PC-9 (cell line): ENCODE results near the gene FOXN3. TPM values are rescaled to one million over a fixed set of nuclear protein-coding genes. Genes with fewer than 3 reads are reported as not detected.

Experiments used
- BruUV-seq: library from RNA; stranded (reverse); fragments of 400-500 nt; replicated peaks from 2 replicates; lab custom pipeline; 2021; lab: Mats Ljungman, UMichigan
- CTCF ChIA-PET: fragments of 300-600 bp; sonication (Branson Sonifier 250); formaldehyde crosslinking; loops from one replicate; lab custom pipeline; 2022; ENCODE audit warnings: antibody characterized with exemption; lab: Charles Lee
- POLR2A ChIA-PET: fragments of 300-600 bp; sonication (Branson Sonifier 250); formaldehyde crosslinking; loops from one replicate; lab custom pipeline; 2022; ENCODE audit warnings: antibody characterized with exemption; ENCODE audit not compliant: unreplicated experiment; lab: Charles Lee
- DNase-seq, 2 experiments: peaks; one replicate each; pipeline versions ENCODE4 v3.0.0 to v3.0.0-alpha.2; 2015 to 2022; ENCODE audit warnings: mixed read lengths in 1 of 2
- H2AFZ ChIP-seq: fragments of 200-600 bp; sonication (generic); 2 replicates; pipeline ENCODE4 v1.8.1; 2017; ENCODE audit warnings: antibody characterized with exemption
- H3F3A ChIP-seq: fragments of 200-600 bp; sonication (generic); 2 replicates; pipeline ENCODE4 v1.8.1; 2017; ENCODE audit warnings: antibody characterized with exemption, mild to moderate bottlenecking, low read depth; ENCODE audit not compliant: insufficient read depth
- H3K27ac ChIP-seq: fragments of 200-600 bp; sonication (generic); 2 replicates; pipeline ENCODE4 v1.6.1; 2016; ENCODE audit warnings: mixed run types
- H3K27me3 ChIP-seq: fragments of 200-600 bp; sonication (generic); 2 replicates; pipeline ENCODE4 v1.6.1; 2016; ENCODE audit warnings: low read depth, mixed run types; ENCODE audit not compliant: insufficient read depth
- H3K36me3 ChIP-seq: fragments of 200-600 bp; sonication (generic); 2 replicates; pipeline ENCODE4 v1.6.1; 2016; ENCODE audit warnings: low read depth, mixed run types
- H3K4me1 ChIP-seq: fragments of 200-600 bp; sonication (generic); replicated peaks from 2 replicates; pipeline ENCODE4 v1.6.1; 2016; ENCODE audit warnings: mixed run types; ENCODE audit not compliant: insufficient read depth
- H3K4me2 ChIP-seq: fragments of 200-600 bp; sonication (generic); 2 replicates; pipeline ENCODE4 v1.6.1; 2017; ENCODE audit warnings: mixed run types
- H3K4me3 ChIP-seq: fragments of 200-600 bp; sonication (generic); 2 replicates; pipeline ENCODE4 v1.6.1; 2016; ENCODE audit warnings: mixed run types
- H3K79me2 ChIP-seq: fragments of 200-600 bp; sonication (generic); 2 replicates; pipeline ENCODE4 v1.6.1; 2017; ENCODE audit warnings: low read depth, mixed run types
- H3K9me2 ChIP-seq: fragments of 200-600 bp; sonication (generic); 2 replicates; pipeline ENCODE4 v1.8.1; 2017; ENCODE audit warnings: mild to moderate bottlenecking; ENCODE audit not compliant: insufficient read depth
- H3K9me3 ChIP-seq: fragments of 200-600 bp; sonication (generic); 2 replicates; pipeline ENCODE4 v1.8.1; 2016; ENCODE audit warnings: low read depth; ENCODE audit not compliant: insufficient read depth
- H4K20me1 ChIP-seq: fragments of 200-600 bp; sonication (generic); 2 replicates; pipeline ENCODE4 v1.8.1; 2017; ENCODE audit not compliant: insufficient read depth
- EZH2 ChIP-seq: fragments of 200-600 bp; sonication (generic); IDR thresholded peaks from 2 replicates; pipeline ENCODE4 v1.8.0; 2017; ENCODE audit warnings: antibody characterized with exemption, low read depth
- intact Hi-C: fragments of 100-400 bp; cut with micrococcal nuclease; formaldehyde crosslinking; loops from one replicate; pipeline ENCODE4 v1.10.0; 2022; ENCODE audit not compliant: unreplicated experiment
- total RNA-seq: library from RNA; stranded (reverse); gene quantifications from 2 replicates; pipeline ENCODE4 v1.2.3, GENCODE V29; 2021
- TF ChIP-seq, protein P1 (sequence below): fragments of 200-600 bp; sonication (generic); conservative IDR thresholded peaks from 2 replicates; pipeline ENCODE4 v1.6.1; 2017; ENCODE audit warnings: mixed run types, antibody characterized with exemption, mild to moderate bottlenecking, moderate library complexity

The FOXN3 gene
- total RNA-seq, 1 experiment from 2014 or later = 4.2 TPM

DNA sequence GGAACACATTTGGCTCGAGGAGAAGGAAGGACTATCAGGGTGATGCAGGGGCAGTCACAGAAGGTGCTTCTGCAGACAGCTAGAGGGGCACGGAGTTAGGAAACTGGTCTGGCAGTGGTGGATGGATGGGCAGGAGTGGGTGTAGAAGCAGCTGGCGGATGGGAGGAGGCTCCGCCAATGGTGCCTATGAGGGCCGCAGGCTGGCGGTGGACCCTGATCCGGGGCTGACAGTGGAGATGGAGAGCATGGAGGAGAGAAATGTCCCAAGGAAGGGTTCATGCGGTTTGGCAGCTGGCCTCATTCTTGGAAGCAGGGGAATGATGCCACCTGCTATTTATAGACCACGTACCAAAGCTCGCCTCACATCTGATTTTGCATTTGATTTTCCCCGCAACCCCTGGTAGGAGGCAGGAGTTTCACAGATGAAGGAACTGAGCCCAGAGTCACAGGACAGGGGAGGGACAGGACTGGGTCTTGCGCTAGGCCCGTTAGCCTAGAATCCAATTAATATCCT lies 237.1 kb downstream of the FOXN3 start:
- no peaks in the 10 kb centered on the region for H3K9me3 ChIP-seq
- H3K79me2 ChIP-seq = no peaks in the 10 kb centered on the region
- DNase-seq = no peak
- H3F3A ChIP-seq = no peaks in the 10 kb centered on the region
- H3K4me3 ChIP-seq = no peak overlapping the region
- peaks cover 44% of the 10 kb centered on the region for H3K27me3 ChIP-seq
- H3K4me1 ChIP-seq = no peaks in the 10 kb centered on the region
- TF ChIP-seq EZH2 = no peak
- TF ChIP-seq, protein P1, sequence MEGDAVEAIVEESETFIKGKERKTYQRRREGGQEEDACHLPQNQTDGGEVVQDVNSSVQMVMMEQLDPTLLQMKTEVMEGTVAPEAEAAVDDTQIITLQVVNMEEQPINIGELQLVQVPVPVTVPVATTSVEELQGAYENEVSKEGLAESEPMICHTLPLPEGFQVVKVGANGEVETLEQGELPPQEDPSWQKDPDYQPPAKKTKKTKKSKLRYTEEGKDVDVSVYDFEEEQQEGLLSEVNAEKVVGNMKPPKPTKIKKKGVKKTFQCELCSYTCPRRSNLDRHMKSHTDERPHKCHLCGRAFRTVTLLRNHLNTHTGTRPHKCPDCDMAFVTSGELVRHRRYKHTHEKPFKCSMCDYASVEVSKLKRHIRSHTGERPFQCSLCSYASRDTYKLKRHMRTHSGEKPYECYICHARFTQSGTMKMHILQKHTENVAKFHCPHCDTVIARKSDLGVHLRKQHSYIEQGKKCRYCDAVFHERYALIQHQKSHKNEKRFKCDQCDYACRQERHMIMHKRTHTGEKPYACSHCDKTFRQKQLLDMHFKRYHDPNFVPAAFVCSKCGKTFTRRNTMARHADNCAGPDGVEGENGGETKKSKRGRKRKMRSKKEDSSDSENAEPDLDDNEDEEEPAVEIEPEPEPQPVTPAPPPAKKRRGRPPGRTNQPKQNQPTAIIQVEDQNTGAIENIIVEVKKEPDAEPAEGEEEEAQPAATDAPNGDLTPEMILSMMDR = no peak
- ChIA-PET CTCF (no interaction called here), POLR2A (no interaction called here)
- H3K36me3 ChIP-seq = no peaks in the 10 kb centered on the region
- intact Hi-C loops = no loop called here
- no peak overlapping the region for H2AFZ ChIP-seq
- H3K4me2 ChIP-seq = no peak overlapping the region
- no peaks in the 10 kb centered on the region for H3K9me2 ChIP-seq
- H3K27ac ChIP-seq = no peak overlapping the region
- no TSS peak for BruUV-seq
- no peaks in the 10 kb centered on the region for H4K20me1 ChIP-seq

DNA sequence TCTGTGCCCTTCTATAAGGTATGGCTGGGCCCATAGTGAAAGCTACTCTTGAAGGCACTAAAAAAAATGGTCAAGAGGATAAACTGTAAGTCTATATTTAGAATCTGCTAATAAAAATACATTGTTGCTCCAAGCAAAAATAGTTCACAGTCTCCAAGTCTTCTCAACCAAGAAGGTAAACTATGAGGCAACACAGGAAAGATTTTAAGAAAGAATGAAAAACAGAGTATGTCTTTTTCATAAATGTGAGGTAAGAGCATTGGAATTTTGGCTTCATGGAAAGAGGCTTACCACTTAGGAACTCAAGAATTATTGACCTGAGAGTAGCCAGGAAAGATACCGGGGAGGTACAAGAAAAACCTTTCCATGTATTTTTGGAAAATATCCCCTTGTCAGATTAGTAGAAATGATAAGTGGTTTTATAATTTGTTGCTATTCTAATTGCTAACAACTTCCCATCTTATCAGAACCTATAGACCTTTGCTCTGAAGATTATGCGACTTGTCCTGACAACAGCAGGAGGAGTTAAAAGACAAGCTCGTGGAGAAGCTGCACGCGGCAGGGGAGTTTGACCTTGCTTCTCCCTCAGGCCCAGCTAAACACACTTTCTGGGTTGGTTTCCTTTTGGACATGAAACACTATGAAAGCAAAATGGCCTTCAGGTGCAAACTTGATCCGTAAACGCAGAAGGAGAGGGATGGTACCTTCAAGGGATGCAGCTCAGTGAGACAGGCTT lies 238.1 kb downstream of the FOXN3 start:
- TF ChIP-seq EZH2 = no peak
- TF ChIP-seq, protein P1 = no peak
- CTCF ChIA-PET = no interaction called here
- POLR2A ChIA-PET = no interaction called here

DNA sequence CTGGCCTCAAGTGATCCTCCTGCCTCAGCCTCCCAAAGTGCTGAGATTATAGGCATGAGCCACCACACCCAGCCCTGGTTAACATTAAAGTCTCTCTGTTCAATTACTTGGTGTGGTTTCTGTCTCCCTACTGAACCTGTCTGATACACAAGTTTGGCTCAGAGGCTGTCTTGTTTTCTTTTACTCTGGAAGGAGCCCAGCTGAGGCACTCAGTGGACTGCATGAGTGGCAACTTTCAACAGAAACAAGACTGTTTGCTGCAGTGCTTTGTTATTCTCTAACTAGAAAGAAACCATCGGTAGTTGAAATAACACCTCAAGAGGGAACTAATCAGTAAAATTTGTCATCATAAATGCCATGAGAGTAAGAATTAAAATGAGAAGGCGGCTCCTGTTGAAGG lies 238.7 kb downstream of the FOXN3 start:
- no TSS peak for BruUV-seq
- Histone ChIP-seq H3K4me1 (no peaks in the 10 kb centered on the region), H3K79me2 (no peaks in the 10 kb centered on the region), H3K4me2 (no peak overlapping the region), H4K20me1 (no peaks in the 10 kb centered on the region), H3K4me3 (no peak overlapping the region), H3K9me2 (no peaks in the 10 kb centered on the region), H3K27me3 (peaks cover 46% of the 10 kb centered on the region), H2AFZ (no peak overlapping the region), H3K9me3 (no peaks in the 10 kb centered on the region), H3K36me3 (no peaks in the 10 kb centered on the region), H3K27ac (no peak overlapping the region), H3F3A (no peaks in the 10 kb centered on the region)
- DNase-seq = no peak
- ChIA-PET CTCF (no interaction called here), POLR2A (no interaction called here)
- TF ChIP-seq, protein P1 = no peak
- intact Hi-C loops = no loop called here

More for the DNA sequence above, 238.1 kb downstream of the FOXN3 start:
- Histone ChIP-seq H3K4me3 (no peak overlapping the region), H4K20me1 (no peaks in the 10 kb centered on the region), H3K9me2 (no peaks in the 10 kb centered on the region), H3K27ac (no peak overlapping the region), H3K4me2 (no peak overlapping the region), H3K36me3 (no peaks in the 10 kb centered on the region), H3K27me3 (peaks cover 46% of the 10 kb centered on the region), H2AFZ (no peak overlapping the region), H3K4me1 (no peaks in the 10 kb centered on the region), H3F3A (no peaks in the 10 kb centered on the region), H3K79me2 (no peaks in the 10 kb centered on the region), H3K9me3 (no peaks in the 10 kb centered on the region)
- no peak for DNase-seq
- intact Hi-C loops = no loop called here
- no TSS peak for BruUV-seq
